ENCODE measurements around the gene OR7C1.

The OR7C1 gene

DNA sequence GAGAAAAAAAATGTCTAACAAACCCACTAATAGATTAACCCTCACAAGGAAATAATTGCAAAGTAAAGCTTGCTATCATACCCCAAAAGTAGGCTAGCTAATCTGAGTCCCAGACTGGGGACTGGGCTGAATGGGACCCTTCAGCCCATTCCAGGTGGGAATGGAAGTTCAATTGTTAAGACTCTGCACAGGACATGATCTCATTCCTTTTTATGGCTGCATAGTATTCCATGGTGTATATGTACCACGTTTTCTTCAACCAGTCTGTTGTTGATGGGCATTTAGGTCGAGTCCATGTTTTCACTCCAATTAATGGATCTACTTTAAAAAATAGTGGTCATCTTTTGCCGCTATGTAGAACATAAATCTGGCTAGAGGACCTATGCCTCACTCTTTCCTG, 17.9 kb downstream of the OR7C1 start:
- in situ Hi-C loops (cut with MboI; ENCODE audit: low pct_unique_long_range_greater_than_20kb, low sequenced_read_pairs, unreplicated experiment): no loop called here
- TF ChIP-seq, protein P1, sequence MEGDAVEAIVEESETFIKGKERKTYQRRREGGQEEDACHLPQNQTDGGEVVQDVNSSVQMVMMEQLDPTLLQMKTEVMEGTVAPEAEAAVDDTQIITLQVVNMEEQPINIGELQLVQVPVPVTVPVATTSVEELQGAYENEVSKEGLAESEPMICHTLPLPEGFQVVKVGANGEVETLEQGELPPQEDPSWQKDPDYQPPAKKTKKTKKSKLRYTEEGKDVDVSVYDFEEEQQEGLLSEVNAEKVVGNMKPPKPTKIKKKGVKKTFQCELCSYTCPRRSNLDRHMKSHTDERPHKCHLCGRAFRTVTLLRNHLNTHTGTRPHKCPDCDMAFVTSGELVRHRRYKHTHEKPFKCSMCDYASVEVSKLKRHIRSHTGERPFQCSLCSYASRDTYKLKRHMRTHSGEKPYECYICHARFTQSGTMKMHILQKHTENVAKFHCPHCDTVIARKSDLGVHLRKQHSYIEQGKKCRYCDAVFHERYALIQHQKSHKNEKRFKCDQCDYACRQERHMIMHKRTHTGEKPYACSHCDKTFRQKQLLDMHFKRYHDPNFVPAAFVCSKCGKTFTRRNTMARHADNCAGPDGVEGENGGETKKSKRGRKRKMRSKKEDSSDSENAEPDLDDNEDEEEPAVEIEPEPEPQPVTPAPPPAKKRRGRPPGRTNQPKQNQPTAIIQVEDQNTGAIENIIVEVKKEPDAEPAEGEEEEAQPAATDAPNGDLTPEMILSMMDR (IDR thresholded peaks at IDR 0.05; ENCODE audit: extremely low read depth, insufficient read depth, missing control alignments): no peak
- DNase-seq (ENCODE audit: low spot score): no peak

DNA sequence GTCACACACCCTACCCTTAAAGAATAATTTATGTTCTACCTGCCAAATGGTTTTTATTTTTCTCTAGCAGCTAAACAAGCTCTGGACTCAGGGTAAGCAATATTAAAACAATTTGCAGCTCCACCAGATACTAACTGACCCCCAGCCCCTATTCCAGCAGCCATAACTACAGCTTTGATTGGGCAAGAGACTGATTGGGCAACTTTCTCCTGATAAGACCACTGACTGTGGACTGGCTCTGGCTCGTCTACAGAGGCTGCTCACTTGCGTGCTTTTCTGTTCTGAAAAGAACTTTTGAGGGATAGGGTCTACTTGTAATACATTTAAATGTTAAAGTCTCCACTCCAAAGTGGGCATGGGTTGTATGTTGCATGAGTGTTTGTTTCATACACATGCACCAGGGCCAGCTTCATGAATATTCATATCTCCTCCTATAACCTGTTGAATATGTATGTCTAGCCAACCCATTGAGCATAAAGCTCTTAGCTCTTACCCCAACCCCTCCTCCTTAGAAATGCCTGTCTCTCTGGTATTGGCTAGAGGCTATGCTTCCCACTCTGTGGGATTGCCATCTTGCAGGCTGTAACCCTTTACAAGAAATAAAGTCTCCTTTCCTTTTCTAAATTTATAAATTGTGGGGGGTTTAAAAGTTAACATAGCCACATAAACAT, 19.9 kb downstream of the OR7C1 start:
- no peak for DNase-seq (ENCODE audit: low spot score)
- in situ Hi-C loops (cut with MboI; ENCODE audit: low pct_unique_long_range_greater_than_20kb, low sequenced_read_pairs, unreplicated experiment): no loop called here
- TF ChIP-seq, protein P1 (IDR thresholded peaks at IDR 0.05; ENCODE audit: extremely low read depth, insufficient read depth, missing control alignments): no peak

DNA sequence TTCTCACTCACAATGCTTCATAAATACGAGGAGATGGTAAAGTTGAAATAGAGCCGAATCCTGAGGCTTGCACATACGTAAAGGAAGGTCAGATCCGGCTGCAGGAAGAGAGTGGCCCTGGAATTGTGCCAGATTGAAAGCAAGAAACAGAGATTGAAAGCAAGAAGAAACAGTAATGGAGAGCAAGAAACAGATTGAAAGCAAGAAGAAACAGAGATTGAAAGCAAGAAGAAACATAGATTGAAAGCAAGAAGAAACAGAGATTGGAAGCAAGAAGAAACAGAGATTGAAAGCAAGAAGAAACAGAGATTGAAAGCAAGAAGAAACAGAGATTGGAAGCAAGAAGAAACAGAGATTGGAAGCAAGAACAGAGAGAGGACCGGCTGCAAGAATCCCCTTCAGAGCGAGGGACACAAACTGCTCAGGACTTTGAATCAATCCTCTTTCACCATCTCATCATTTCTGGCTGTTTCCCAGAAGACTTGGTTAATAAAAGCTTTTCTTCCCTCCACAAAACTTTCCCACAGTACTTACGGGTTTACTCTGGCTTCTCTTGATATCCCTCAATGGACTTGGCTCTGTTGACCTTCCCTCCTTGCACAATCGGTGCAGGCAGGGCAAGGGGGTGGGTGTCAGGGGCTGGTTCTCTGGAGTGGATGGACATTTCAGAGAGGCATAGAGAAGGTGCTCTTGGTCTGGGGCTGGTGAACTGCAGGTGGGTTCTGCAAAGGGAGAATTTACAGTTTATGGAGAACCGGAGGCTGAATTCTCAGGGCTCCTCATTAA, 25.5 kb downstream of the OR7C1 start:
- in situ Hi-C loops (cut with MboI; ENCODE audit: low pct_unique_long_range_greater_than_20kb, low sequenced_read_pairs, unreplicated experiment): no loop called here
- DNase-seq (ENCODE audit: low spot score): no peak
- TF ChIP-seq, protein P1 (IDR thresholded peaks at IDR 0.05; ENCODE audit: extremely low read depth, insufficient read depth, missing control alignments): no peak

DNA sequence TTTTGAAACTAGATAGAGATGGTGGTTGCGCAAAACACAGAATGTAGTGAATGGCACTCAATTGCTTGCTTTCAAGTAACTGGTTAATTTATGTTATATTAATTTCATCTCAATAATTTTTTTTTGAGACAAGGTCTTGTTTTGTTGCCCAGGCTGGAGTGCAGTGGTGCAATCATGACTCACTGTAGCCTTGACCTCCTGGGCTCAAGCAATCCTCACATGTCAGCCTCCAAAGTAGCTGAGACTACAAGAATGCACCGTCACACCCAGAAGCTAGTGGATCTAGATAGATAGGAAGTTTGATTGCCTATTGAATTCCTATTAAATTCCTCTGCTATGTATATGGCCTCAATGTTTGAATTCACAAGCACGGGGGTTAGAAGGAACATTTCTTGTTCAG, 30.2 kb downstream of the OR7C1 start:
- DNase-seq (ENCODE audit: low spot score): no peak
- TF ChIP-seq, protein P1 (IDR thresholded peaks at IDR 0.05; ENCODE audit: extremely low read depth, insufficient read depth, missing control alignments): no peak
- in situ Hi-C loops (cut with MboI; ENCODE audit: low pct_unique_long_range_greater_than_20kb, low sequenced_read_pairs, unreplicated experiment): no loop called here

DNA sequence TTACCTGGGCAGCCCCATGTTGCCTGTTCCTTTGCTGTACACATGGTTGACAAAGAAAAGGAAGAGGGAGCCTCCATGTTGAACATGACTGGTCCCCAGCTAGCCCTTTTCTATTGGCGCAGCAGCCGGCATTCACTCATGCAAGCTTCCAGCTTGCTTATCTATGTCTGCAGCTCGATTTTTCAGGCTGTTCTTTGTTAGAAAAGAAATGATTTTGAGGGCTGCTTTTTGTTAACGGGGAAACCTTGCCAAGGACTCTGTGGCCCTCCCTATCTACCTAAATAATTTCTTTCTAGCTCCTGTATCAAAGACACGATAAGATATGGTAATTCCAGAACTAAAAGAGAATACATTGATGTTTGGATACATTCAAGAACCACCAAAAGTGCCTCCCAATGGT, 36.2 kb downstream of the OR7C1 start:
- DNase-seq (ENCODE audit: low spot score): no peak
- in situ Hi-C loops (cut with MboI; ENCODE audit: low pct_unique_long_range_greater_than_20kb, low sequenced_read_pairs, unreplicated experiment): no loop called here
- TF ChIP-seq, protein P1 (IDR thresholded peaks at IDR 0.05; ENCODE audit: extremely low read depth, insufficient read depth, missing control alignments): no peak

DNA sequence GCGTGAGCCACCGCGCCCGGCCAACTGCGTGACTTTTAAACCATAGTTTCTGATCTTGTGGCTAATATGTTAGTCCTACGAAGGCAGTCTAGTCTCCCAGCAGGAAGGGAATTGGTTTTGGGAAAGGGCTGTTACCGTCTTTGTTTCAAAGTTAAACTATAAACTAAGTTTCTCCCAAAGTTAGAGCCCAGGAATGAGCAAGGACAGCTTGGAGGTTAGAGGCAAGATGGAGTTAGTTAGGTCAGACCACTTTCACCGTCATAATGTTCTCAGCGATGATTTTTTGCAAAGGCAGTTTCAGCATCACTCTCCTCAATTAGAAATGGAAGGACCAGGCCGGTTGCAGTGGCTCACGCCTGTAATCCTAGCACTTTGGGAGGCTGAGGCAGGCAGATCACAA, 39.0 kb downstream of the OR7C1 start:
- no peak for DNase-seq (ENCODE audit: low spot score)
- TF ChIP-seq, protein P1 (IDR thresholded peaks at IDR 0.05; ENCODE audit: extremely low read depth, insufficient read depth, missing control alignments): no peak
- in situ Hi-C loops (cut with MboI; ENCODE audit: low pct_unique_long_range_greater_than_20kb, low sequenced_read_pairs, unreplicated experiment): no loop called here

Measured in GM13977 (cell line).